ENCODE data around the gene HIVEP3. TPM values are rescaled to one million over a fixed set of nuclear protein-coding genes. Genes with fewer than 3 reads are reported as not detected.

The HIVEP3 gene
- total and polyA plus RNA-seq, 2 experiments from 2014 or later: 0.57 to 5.9 TPM

DNA sequence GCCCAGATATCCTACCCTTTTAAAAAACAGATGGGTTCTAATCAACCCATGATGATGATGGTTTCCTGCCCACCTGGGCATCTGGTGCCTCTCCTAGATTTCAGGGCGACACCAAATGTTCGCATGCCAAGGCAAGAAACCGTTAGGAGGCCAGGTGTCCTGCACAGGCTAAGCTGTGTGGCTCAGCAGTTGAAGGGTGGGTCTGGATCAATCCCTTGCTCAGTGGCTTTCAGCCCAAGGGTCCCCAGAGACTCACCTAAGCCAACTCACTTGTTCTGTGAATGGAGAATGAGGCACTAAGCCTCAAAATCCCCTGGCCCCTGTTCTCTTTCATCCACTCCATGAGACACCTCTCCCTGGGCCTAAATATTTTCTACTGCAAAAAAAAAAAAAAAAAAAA is 265.1 kb downstream of the HIVEP3 start:
- H4K20me1 ChIP-seq (ENCODE audit: insufficient read depth, poor library complexity, severe bottlenecking): no peaks in the 10 kb centered on the region
- H2AFZ ChIP-seq: no peak overlapping the region
- no peaks in the 10 kb centered on the region for H3K79me2 ChIP-seq
- no peaks in the 10 kb centered on the region for H3K9me2 ChIP-seq (replicated peaks; ENCODE audit: insufficient read depth)
- H3K4me3 ChIP-seq: no peak overlapping the region
- no peaks in the 10 kb centered on the region for H3K9me3 ChIP-seq (ENCODE audit: low read depth)
- TF ChIP-seq EZH2 (IDR thresholded peaks at IDR 0.05; ENCODE audit: borderline replicate concordance) (no peak), EZH2phosphoT487 (IDR thresholded peaks at IDR 0.05; ENCODE audit: low read depth, severe bottlenecking, unreplicated experiment) (no peak)
- TF ChIP-seq, protein P1, sequence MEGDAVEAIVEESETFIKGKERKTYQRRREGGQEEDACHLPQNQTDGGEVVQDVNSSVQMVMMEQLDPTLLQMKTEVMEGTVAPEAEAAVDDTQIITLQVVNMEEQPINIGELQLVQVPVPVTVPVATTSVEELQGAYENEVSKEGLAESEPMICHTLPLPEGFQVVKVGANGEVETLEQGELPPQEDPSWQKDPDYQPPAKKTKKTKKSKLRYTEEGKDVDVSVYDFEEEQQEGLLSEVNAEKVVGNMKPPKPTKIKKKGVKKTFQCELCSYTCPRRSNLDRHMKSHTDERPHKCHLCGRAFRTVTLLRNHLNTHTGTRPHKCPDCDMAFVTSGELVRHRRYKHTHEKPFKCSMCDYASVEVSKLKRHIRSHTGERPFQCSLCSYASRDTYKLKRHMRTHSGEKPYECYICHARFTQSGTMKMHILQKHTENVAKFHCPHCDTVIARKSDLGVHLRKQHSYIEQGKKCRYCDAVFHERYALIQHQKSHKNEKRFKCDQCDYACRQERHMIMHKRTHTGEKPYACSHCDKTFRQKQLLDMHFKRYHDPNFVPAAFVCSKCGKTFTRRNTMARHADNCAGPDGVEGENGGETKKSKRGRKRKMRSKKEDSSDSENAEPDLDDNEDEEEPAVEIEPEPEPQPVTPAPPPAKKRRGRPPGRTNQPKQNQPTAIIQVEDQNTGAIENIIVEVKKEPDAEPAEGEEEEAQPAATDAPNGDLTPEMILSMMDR (IDR thresholded peaks at IDR 0.05; ENCODE audit: poor library complexity): no peak
- no peaks in the 10 kb centered on the region for H3K27me3 ChIP-seq
- no peak for DNase-seq (ENCODE audit: low spot score)
- no peaks in the 10 kb centered on the region for H3K36me3 ChIP-seq (replicated peaks; ENCODE audit: insufficient read depth, low read depth)
- 87% methylated on average over 3 of the region's 3 CpGs for WGBS (ENCODE audit: low lambda C conversion rate, missing lambda C conversion rate)
- H3K27ac ChIP-seq: no peak overlapping the region
- no peaks in the 10 kb centered on the region for H3K4me1 ChIP-seq (ENCODE audit: insufficient read depth)
- H3K4me2 ChIP-seq: no peak overlapping the region

DNA sequence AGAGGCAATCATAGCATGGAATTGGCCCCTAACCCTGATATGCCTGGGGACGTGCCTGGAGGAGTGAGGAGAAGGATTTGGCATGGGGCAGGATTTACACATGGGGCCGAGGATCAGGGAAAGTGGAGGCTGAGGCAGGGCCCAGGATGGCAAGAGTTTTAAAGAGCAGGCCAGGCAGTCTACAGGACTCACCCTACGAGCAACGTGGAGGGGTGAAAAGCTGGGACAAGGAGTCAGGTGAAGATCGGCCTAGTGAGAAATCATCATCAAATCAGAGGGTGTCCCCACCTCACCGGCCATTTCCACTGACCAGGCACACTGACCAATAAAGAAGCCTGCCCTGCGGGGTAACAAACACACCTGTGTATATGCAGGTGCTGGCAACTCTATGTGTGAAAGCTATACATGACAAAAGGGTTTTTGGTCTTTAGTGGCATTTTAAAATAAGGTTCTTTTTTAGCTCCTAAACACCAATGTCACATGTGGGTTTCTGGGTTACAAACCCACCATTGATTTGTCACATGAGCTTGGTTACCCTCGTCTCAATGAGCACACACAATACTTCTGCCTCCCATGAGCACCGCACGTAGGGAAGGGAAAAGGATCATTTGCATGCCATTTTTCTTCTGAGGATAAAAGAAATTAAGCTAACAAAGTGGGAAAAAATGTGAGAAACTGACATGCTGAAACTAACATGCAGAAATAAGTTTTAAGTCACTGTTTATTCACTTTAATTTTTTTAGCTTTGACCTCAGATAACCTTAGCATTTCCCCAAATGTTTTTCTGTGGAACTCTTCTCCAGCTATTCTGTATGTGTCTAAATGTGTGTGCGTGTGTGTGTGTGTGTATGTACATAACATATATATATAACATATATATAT is 266.1 kb downstream of the HIVEP3 start:
- Histone ChIP-seq H3K27ac (no peak overlapping the region), H3K4me2 (no peak overlapping the region), H3K9me2 (replicated peaks; ENCODE audit: insufficient read depth) (no peaks in the 10 kb centered on the region), H3K4me3 (no peak overlapping the region), H3K36me3 (replicated peaks; ENCODE audit: insufficient read depth, low read depth) (no peaks in the 10 kb centered on the region), H3K9me3 (ENCODE audit: low read depth) (no peaks in the 10 kb centered on the region), H3K4me1 (ENCODE audit: insufficient read depth) (no peaks in the 10 kb centered on the region), H3K27me3 (no peaks in the 10 kb centered on the region), H2AFZ (no peak overlapping the region), H3K79me2 (no peaks in the 10 kb centered on the region), H4K20me1 (ENCODE audit: insufficient read depth, poor library complexity, severe bottlenecking) (no peaks in the 10 kb centered on the region)
- TF ChIP-seq, protein P1 (IDR thresholded peaks at IDR 0.05; ENCODE audit: poor library complexity): no peak
- TF ChIP-seq EZH2 (IDR thresholded peaks at IDR 0.05; ENCODE audit: borderline replicate concordance) (no peak), EZH2phosphoT487 (IDR thresholded peaks at IDR 0.05; ENCODE audit: low read depth, severe bottlenecking, unreplicated experiment) (no peak)
- WGBS (ENCODE audit: low lambda C conversion rate, missing lambda C conversion rate): 93% methylated on average over 11 of the region's 11 CpGs
- DNase-seq (ENCODE audit: low spot score): no peak

DNA sequence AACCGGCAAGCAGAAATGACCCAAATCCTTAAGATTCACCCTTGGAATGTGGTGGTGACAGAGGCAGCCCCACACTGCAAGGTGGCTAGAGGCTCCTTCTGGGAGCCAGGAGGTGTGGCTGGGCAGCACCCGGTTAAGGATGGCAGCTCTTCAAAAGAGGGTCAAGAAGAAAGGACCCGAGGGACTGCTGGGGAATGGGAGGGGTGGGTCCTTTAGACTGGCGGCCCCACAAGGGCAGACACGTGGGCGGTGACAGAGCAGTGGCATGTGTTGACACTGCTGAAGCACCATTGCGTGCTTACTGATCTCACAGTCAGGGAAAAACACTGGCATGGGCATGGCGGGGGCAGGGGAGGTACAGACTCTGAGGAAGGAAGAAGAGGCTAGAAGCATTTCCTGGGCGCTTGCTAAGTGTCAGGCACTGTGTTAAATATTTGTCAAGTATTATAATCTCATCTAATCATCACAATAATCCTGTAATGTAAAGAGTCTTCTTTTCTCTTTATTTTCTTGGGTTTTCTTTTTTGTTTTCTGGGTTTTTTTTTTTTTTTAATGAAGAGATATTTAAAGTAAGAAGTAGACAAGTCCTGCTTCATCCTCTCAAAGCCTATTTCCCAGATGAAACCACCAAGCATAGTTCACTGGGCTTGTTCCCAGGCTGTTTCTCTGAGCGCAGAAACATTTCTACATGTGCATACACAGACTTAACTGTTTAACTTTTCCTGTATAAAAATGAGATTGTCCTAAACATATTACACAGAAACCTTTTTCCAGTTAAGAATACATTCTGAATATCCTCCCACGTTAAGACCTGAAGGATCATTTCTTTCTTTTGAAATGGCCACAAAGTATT is 268.5 kb downstream of the HIVEP3 start:
- Histone ChIP-seq H3K9me3 (ENCODE audit: low read depth) (no peaks in the 10 kb centered on the region), H3K4me2 (no peak overlapping the region), H3K4me3 (no peak overlapping the region), H3K27ac (no peak overlapping the region), H3K27me3 (no peaks in the 10 kb centered on the region), H2AFZ (no peak overlapping the region), H3K36me3 (replicated peaks; ENCODE audit: insufficient read depth, low read depth) (no peaks in the 10 kb centered on the region), H3K9me2 (replicated peaks; ENCODE audit: insufficient read depth) (no peaks in the 10 kb centered on the region), H3K4me1 (ENCODE audit: insufficient read depth) (no peaks in the 10 kb centered on the region), H4K20me1 (ENCODE audit: insufficient read depth, poor library complexity, severe bottlenecking) (no peaks in the 10 kb centered on the region), H3K79me2 (no peaks in the 10 kb centered on the region)
- TF ChIP-seq EZH2 (IDR thresholded peaks at IDR 0.05; ENCODE audit: borderline replicate concordance): no peak
- no peak for TF ChIP-seq EZH2phosphoT487 (IDR thresholded peaks at IDR 0.05; ENCODE audit: low read depth, severe bottlenecking, unreplicated experiment)
- TF ChIP-seq, protein P1 (IDR thresholded peaks at IDR 0.05; ENCODE audit: poor library complexity): no peak
- DNase-seq (ENCODE audit: low spot score): no peak
- 64% methylated on average over 11 of the region's 11 CpGs for WGBS (ENCODE audit: low lambda C conversion rate, missing lambda C conversion rate)
